AG04449 (cell line): ENCODE data around the gene PERM1.

Experiments
- CTCF ChIA-PET: fragments of 350-600 bp; formaldehyde crosslinking; extraction: SDS; loops from one replicate; lab custom pipeline; 2021; ENCODE audit warnings: antibody characterized with exemption; lab: Yijun Ruan, JAX
- POLR2A ChIA-PET: fragments of 400-600, 350-600 bp; formaldehyde crosslinking; extraction: SDS; loops from one replicate; lab custom pipeline; 2020; ENCODE audit warnings: antibody characterized with exemption, inconsistent platforms; lab: Yijun Ruan, JAX
- DNase-seq: peaks from one replicate; pipeline ENCODE4 v3.0.0-alpha.2; 2010; ENCODE audit warnings: low read depth, low spot score
- H3K4me3 ChIP-seq: 2 replicates; pipeline ENCODE4 v1.5.1; 2011; ENCODE audit warnings: low read depth, mild to moderate bottlenecking, control low read depth, low read length
- CTCF ChIP-seq: IDR thresholded peaks from one replicate; pipeline ENCODE4 v1.5.1; 2011; ENCODE audit warnings: mild to moderate bottlenecking, moderate library complexity, low read length, control low read depth, inconsistent platforms; ENCODE audit not compliant: insufficient read depth; ENCODE audit errors: missing control alignments

PERM1 gene

GRCh38 chr1:932776-933602 lies 48.9 kb downstream of the PERM1 start:
- DNase-seq, result no peak
- CTCF ChIA-PET, result interaction anchor here (5.4 kb wide), 1 partner anchor 28 kb away, joined by 27 read pairs; no protein-coding TSS in a partner anchor
- TF ChIP-seq CTCF, result no peak
- POLR2A ChIA-PET, result no interaction called here
- H3K4me3 ChIP-seq, result no peak overlapping the region

- ChIA-PET CTCF (interaction anchor here (5.4 kb wide), 1 partner anchor 27 kb away, joined by 27 read pairs; no protein-coding TSS in a partner anchor), POLR2A (no interaction called here)
- TF ChIP-seq CTCF, result no peak
- DNase-seq, result no peak
- no peak overlapping the region for H3K4me3 ChIP-seq
Observed at GRCh38 chr1:932173-932510, 49.8 kb downstream of the PERM1 start.

GRCh38 chr1:931380-932172 lies 50.3 kb downstream of the PERM1 start:
- ChIA-PET CTCF (interaction anchor here (1.0 to 6.5 kb wide), 3 partner anchors 8 to 26 kb away, joined by 3 to 29 read pairs (median 27); no protein-coding TSS in a partner anchor), POLR2A (no interaction called here)
- no peak for TF ChIP-seq CTCF

GRCh38 chr1:930633-931138 lies 51.2 kb downstream of the PERM1 start:
- CTCF ChIA-PET, result interaction anchor here (0.9 to 6.5 kb wide), 4 partner anchors 9 to 25 kb away, joined by 3 to 29 read pairs (median 15); no protein-coding TSS in a partner anchor
- no peak for DNase-seq
- POLR2A ChIA-PET, result interaction anchor here (1.0 kb wide), 1 partner anchor 10 kb away, joined by 3 read pairs; no protein-coding TSS in a partner anchor
- no peak overlapping the region for H3K4me3 ChIP-seq
- no peak for TF ChIP-seq CTCF

More at GRCh38 chr1:931380-932172, 50.3 kb downstream of the PERM1 start:
- no peak for DNase-seq
- H3K4me3 ChIP-seq, result no peak overlapping the region

GRCh38 chr1:929712-930632 lies 51.9 kb downstream of the PERM1 start:
- H3K4me3 ChIP-seq, result no peak overlapping the region
- DNase-seq, result no peak
- TF ChIP-seq CTCF, result no peak
- ChIA-PET CTCF (interaction anchor here (0.9 to 6.5 kb wide), 3 partner anchors 10 to 25 kb away, joined by 3 to 29 read pairs (median 27); no protein-coding TSS in a partner anchor), POLR2A (interaction anchor here (1.0 kb wide), 1 partner anchor 10 kb away, joined by 3 read pairs; no protein-coding TSS in a partner anchor)
